HG02938 (cell line): Measurements from ENCODE around the gene BNC1.

Experiments
- ATAC-seq: cut with Tn5 transposase; IDR thresholded peaks from one replicate; pipeline ENCODE4 v1.9.1; 2021; ENCODE audit warnings: mild to moderate bottlenecking, moderate library complexity; ENCODE audit not compliant: unreplicated experiment

BNC1 gene, protein sequence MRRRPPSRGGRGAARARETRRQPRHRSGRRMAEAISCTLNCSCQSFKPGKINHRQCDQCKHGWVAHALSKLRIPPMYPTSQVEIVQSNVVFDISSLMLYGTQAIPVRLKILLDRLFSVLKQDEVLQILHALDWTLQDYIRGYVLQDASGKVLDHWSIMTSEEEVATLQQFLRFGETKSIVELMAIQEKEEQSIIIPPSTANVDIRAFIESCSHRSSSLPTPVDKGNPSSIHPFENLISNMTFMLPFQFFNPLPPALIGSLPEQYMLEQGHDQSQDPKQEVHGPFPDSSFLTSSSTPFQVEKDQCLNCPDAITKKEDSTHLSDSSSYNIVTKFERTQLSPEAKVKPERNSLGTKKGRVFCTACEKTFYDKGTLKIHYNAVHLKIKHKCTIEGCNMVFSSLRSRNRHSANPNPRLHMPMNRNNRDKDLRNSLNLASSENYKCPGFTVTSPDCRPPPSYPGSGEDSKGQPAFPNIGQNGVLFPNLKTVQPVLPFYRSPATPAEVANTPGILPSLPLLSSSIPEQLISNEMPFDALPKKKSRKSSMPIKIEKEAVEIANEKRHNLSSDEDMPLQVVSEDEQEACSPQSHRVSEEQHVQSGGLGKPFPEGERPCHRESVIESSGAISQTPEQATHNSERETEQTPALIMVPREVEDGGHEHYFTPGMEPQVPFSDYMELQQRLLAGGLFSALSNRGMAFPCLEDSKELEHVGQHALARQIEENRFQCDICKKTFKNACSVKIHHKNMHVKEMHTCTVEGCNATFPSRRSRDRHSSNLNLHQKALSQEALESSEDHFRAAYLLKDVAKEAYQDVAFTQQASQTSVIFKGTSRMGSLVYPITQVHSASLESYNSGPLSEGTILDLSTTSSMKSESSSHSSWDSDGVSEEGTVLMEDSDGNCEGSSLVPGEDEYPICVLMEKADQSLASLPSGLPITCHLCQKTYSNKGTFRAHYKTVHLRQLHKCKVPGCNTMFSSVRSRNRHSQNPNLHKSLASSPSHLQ

DNA sequence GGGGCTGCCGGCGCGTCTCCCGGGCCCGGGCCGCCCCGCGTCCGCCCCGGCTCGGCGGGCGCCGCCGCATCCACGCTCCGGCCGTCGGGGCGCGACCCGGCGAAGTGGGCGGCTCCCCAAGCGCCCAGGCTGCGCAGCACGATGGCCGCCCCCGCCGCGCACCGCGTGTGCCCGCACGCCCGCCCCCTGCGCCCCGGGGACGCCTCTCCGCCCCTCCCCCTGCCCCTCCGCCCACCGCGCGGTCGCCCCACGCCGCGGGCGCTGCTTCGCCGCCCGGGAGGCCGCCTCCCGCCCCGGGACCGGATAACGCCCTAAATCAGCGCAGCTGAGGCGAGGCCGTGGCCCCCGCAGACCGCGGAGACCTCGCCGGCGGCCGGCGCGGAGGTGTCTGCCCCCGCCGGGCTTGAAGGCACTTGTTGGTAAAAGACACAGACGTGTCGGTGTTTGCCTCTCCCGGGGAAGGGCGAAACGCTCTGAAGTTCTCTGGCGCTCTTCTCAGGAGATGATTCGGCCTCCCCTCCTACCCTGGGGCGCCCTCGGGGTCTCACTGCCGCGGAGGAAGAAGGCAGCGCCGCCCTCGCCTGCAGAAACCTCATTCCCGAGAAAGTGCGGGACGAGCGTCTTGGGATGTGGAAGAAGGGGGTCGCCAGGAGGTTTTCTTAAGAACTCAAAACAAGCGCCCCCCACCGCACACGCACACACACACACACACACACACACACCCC lies at the start of gene BNC1:
BNC1 (minus strand) TSS at position 106 of the 725 bp plus-strand sequence; CDS start at position 70, 36 bp downstream.
- ATAC-seq: no peak

GRCh38 chr15:83327041-83327440 lies 42.6 kb upstream of the BNC1 start:
- no peak for ATAC-seq

GRCh38 chr15:83324799-83325198 lies 40.3 kb upstream of the BNC1 start:
- ATAC-seq: no peak

DNA sequence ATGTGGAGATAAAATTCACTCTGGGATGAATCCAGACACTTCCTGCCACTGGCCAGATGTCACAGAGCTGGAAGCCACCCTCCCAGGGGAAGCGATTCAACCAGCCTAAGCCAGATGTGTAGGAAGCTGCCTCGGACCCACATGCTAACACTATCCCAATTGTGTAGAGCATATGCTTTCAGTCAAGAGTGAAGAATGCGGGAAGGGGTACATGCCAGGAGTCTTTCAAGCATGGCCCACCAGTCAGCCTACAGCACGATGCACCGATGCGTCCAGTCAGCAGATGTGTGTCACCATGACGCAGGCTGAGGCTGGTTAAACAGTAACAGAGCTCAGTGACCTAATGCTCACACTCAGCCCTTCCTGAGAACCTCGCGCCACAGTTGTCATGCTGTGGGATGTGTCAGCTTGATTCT lies 38.8 kb upstream of the BNC1 start:
- no peak for ATAC-seq

DNA sequence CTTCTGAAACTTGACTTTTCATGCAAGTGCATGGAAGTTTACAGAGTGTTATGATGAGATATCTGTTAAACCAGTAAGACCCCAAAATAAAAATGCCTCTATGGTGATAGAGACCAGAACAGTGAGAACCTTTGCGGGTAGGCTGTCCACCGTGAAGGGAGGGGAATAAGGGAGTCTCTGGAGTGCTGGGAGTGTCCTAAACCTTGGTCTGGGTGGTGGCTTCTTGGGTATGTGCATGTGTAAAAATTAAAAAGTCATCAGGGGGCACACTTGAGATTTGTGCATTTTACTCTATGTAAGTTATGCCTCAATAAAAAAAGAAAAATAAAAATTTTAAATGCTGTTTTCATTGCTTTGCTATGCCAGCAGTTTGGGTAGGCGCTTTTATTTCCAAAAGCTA lies 38.2 kb upstream of the BNC1 start:
- no peak for ATAC-seq

DNA sequence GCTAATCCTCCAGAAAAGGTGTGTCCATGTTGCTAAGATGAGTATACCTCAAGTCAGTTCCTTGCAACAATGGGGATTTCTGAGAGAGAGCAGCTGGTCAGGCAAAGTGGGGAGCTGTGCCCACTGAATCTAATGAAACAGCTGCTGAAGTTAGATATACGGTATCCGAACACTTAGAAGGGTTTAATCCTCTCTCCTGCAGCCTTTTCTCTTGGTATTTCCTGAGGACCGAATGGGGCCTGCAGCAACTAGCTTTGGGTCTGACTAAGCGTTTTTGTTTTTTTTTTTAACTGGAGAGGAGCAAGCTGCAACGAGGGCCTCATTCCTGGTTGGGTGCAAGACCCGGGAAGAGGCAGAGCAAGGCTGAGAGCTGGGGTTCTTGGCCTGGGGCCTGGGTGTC lies 37.6 kb upstream of the BNC1 start:
- no peak for ATAC-seq

GRCh38 chr15:83320844-83321243 lies 36.4 kb upstream of the BNC1 start:
- no peak for ATAC-seq

- ATAC-seq: no peak
Observed at GRCh38 chr15:83320404-83320803, 35.9 kb upstream of the BNC1 start.

- ATAC-seq: no peak
Observed at GRCh38 chr15:83319771-83320170, 35.3 kb upstream of the BNC1 start.

DNA sequence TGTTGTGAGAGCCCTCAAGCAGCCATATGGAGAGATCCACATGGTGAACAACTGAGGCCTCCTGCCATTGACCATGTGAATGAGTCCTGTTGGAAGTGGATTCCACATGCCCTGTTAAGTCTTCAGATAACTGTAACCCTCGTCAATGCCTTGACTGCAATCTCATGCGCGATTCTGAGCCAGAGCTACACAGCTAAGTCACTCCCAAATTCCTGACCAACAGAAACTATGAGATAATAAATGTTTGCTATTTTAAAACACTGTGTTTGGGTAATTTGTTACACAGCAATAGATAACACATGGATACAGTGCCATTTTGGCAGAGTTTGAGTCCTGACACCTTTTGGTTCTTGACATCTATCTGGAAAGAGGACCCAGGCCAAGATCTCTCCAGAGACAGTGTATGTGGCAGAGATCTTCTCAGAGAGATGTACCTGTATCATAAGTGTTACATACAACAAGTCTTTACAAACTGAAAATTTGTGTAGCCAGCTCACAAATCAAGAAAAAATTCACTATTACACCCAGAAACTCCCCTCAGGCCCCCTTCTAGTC lies 34.5 kb upstream of the BNC1 start:
- ATAC-seq: no peak

GRCh38 chr15:83318036-83318435 lies 33.6 kb upstream of the BNC1 start:
- no peak for ATAC-seq

- ATAC-seq: no peak
Observed at GRCh38 chr15:83312071-83312470, 27.6 kb upstream of the BNC1 start.

- no peak for ATAC-seq
Observed at GRCh38 chr15:83310521-83311456, 26.3 kb upstream of the BNC1 start.

GRCh38 chr15:83308671-83309070 lies 24.2 kb upstream of the BNC1 start:
- no peak for ATAC-seq

DNA sequence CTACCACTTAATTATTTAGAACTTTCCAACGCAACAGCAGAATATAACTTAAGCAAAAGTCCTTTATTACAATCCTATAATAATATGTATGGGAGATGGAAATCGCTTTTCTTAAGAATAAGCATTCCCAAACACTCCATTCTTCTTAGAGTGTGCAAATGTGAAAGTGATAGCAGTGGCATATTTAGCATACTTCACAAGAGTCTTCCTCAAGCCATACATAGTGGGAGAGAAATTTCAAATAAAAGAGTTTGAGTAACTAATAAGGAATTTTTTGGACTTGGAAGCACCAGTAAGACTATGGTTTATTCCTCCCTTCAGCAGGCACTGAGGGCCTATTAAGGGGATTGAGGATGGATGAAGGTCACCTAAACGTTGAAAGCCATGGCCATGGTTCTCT lies 22.1 kb upstream of the BNC1 start:
- ATAC-seq: no peak

DNA sequence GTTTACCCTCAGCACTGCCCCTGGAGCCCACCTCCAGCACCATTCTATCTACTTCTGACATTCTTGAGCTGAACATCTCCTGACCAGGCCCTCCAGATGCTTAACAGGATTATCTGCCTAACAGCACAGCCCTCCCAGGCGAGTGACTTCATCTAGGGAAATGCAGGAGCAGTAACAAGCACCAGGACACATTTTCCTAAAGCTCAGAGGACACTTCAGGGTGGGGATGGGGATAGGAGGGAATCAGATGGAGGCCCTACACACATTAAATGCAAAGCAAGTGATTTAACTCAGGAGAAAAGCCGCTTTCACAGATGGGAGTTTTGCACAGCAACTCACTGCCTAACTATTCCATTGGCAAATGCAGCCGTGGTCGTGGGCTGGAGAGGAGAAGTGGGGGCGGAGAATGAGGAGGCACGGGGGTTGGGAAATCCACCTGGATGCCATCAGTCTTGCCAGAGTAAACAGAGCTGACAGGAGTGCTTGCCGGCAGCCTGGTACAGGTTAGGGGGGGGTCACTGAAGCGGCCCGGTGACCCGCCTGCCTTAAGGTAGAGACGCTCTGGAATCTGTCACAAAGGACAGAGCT lies 21.3 kb upstream of the BNC1 start:
- no peak for ATAC-seq

- ATAC-seq: no peak
Observed at GRCh38 chr15:83304861-83305703, 20.6 kb upstream of the BNC1 start.

DNA sequence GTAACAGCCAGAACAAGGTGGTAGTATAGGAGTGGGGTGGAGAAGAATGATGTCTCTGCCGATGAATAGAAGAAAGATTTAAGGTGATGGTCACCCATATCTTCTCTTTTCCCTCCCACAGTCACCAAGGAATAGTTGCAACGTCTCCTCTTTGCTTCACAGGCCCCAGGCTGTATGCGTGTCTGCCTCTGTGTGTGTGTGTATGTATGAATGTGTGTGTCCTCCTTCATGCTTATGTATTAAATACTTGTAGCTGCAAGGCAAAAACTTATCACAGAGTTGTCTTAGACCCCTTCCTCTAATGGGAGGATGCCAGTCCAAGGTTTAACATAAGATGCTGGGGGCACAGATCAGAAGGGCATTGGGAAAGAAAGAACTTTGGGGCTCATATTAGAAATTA lies 19.1 kb upstream of the BNC1 start:
- ATAC-seq: no peak
